GM23338 (cell line): ENCODE data around the gene DUXA. TPM values are rescaled to one million over a fixed set of nuclear protein-coding genes. Genes with fewer than 3 reads are reported as not detected.

Experiments
- ATAC-seq: fragments of 200-7000 bp; cut with Tn5 transposase; 3 replicates; pipeline ENCODE4 v1.9.1; 2020
- DNase-seq: peaks from one replicate; pipeline ENCODE4 v3.0.0-alpha.2; 2015; ENCODE audit warnings: low spot score
- H2AFZ ChIP-seq: fragments of 200-600 bp; sonication (generic); 2 replicates; pipeline ENCODE4 v1.8.0; 2016; ENCODE audit warnings: antibody characterized with exemption, mild to moderate bottlenecking, moderate library complexity
- H3F3A ChIP-seq: fragments of 200-600 bp; sonication (generic); replicated peaks from 2 replicates; pipeline ENCODE4 v1.8.0; 2017; ENCODE audit warnings: antibody characterized with exemption, mixed run types, low read depth
- H3K27ac ChIP-seq: fragments of 200-600 bp; sonication (generic); 2 replicates; pipeline ENCODE4 v1.6.1; 2016; ENCODE audit warnings: low read depth
- H3K27me3 ChIP-seq: fragments of 200-600 bp; sonication (generic); 2 replicates; pipeline ENCODE4 v1.8.0; 2016; ENCODE audit warnings: mild to moderate bottlenecking, mixed run types, moderate library complexity; ENCODE audit not compliant: insufficient read depth
- H3K36me3 ChIP-seq: fragments of 200-600 bp; sonication (generic); 2 replicates; pipeline ENCODE4 v1.8.0; 2016; ENCODE audit warnings: mild to moderate bottlenecking; ENCODE audit not compliant: insufficient read depth
- H3K4me1 ChIP-seq: fragments of 200-600 bp; sonication (generic); 2 replicates; pipeline ENCODE4 v1.8.0; 2016; ENCODE audit warnings: mild to moderate bottlenecking, moderate library complexity; ENCODE audit not compliant: insufficient read depth
- H3K4me2 ChIP-seq: fragments of 200-600 bp; sonication (generic); 2 replicates; pipeline ENCODE4 v1.7.1; 2017; ENCODE audit warnings: mixed run types
- H3K4me3 ChIP-seq: fragments of 200-600 bp; sonication (generic); 2 replicates; pipeline ENCODE4 v1.6.1; 2016; ENCODE audit warnings: mixed run types
- H3K79me2 ChIP-seq: fragments of 200-600 bp; sonication (generic); replicated peaks from 2 replicates; pipeline ENCODE4 v1.8.0; 2017; ENCODE audit warnings: mild to moderate bottlenecking; ENCODE audit not compliant: insufficient read depth
- H3K9me2 ChIP-seq: fragments of 200-600 bp; sonication (generic); 2 replicates; pipeline ENCODE4 v1.8.0; 2017; ENCODE audit not compliant: insufficient read depth
- H4K20me1 ChIP-seq: fragments of 200-600 bp; sonication (generic); replicated peaks from 2 replicates; pipeline ENCODE4 v1.8.0; 2017; ENCODE audit warnings: mild to moderate bottlenecking; ENCODE audit not compliant: insufficient read depth
- H3K27ac Mint-ChIP-seq: 2 replicates; pipeline ENCODE4 v1.8.0; 2020; ENCODE audit warnings: inconsistent platforms, mild to moderate bottlenecking, moderate library complexity, mixed read lengths
- H3K27me3 Mint-ChIP-seq: 3 replicates; pipeline ENCODE4 v1.8.0; 2022; ENCODE audit warnings: low read depth, mild to moderate bottlenecking, moderate library complexity, mixed read lengths, inconsistent platforms; ENCODE audit not compliant: insufficient read depth, poor library complexity
- H3K36me3 Mint-ChIP-seq: 3 replicates; pipeline ENCODE4 v1.8.0; 2021; ENCODE audit warnings: low read depth, mild to moderate bottlenecking, inconsistent platforms, moderate library complexity, mixed read lengths
- H3K4me1 Mint-ChIP-seq: 3 replicates; pipeline ENCODE4 v1.8.0; 2020; ENCODE audit warnings: mild to moderate bottlenecking, inconsistent platforms, mixed read lengths
- H3K4me3 Mint-ChIP-seq: 3 replicates; pipeline ENCODE4 v1.8.0; 2021; ENCODE audit warnings: moderate library complexity, mild to moderate bottlenecking, inconsistent platforms, mixed read lengths
- H3K9me3 Mint-ChIP-seq: 3 replicates; pipeline ENCODE4 v1.8.0; 2020; ENCODE audit warnings: moderate library complexity, mild to moderate bottlenecking, inconsistent platforms, mixed read lengths
- CREB1 ChIP-seq: fragments of 250-450 bp; sonication (Bioruptor Pico); IDR thresholded peaks from 2 replicates; pipeline ENCODE4 v1.5.0; 2020; ENCODE audit warnings: low read depth, mild to moderate bottlenecking, moderate library complexity
- EZH2 ChIP-seq: fragments of 200-600 bp; sonication (generic); IDR thresholded peaks from one replicate; pipeline ENCODE4 v1.8.0; 2017; ENCODE audit warnings: antibody characterized with exemption, mild to moderate bottlenecking, low read depth; ENCODE audit not compliant: unreplicated experiment
- EZH2phosphoT487 ChIP-seq: fragments of 200-600 bp; sonication (generic); IDR thresholded peaks from one replicate; pipeline ENCODE4 v1.8.1; 2018; ENCODE audit warnings: antibody characterized with exemption; ENCODE audit not compliant: unreplicated experiment
- JUNB ChIP-seq: IDR thresholded peaks from one replicate; pipeline ENCODE4 v1.6.1; 2016; ENCODE audit warnings: antibody characterized with exemption; ENCODE audit not compliant: unreplicated experiment
- NANOG ChIP-seq: IDR thresholded peaks from 2 replicates; pipeline ENCODE4 v1.6.1; 2016; ENCODE audit warnings: antibody characterized with exemption, borderline replicate concordance
- POLR2AphosphoS5 ChIP-seq: IDR thresholded peaks from 2 replicates; pipeline ENCODE4 v1.6.1; 2016; ENCODE audit warnings: antibody characterized with exemption, low read depth
- STAT1 ChIP-seq: IDR thresholded peaks from one replicate; pipeline ENCODE4 v1.6.1; 2016; ENCODE audit warnings: antibody characterized with exemption; ENCODE audit not compliant: unreplicated experiment
- ZNF114 ChIP-seq: fragments of 250-450 bp; sonication (Bioruptor Pico); IDR thresholded peaks from 2 replicates; pipeline ENCODE4 v1.5.0; 2020; ENCODE audit warnings: mild to moderate bottlenecking, moderate library complexity
- ZNF331 ChIP-seq: fragments of 250-450 bp; sonication (Bioruptor Pico); IDR thresholded peaks from 2 replicates; pipeline ENCODE4 v1.5.0; 2020; ENCODE audit warnings: low read depth, mild to moderate bottlenecking, moderate library complexity
- polyA plus RNA-seq: library from polyadenylated mRNA; unstranded; fragments of >200 nt; fragmentation: Nextera tagmentation; extraction: Ambion mirVana; gene quantifications from 2 replicates; pipeline ENCODE4 v1.2.1, GENCODE V29; 2016
- total RNA-seq: library from RNA; depleted of rRNA; stranded (reverse); fragments of >200 nt; shearing (Covaris generic); gene quantifications from 2 replicates; pipeline ENCODE4 v1.2.3, GENCODE V29; 2014
- TF ChIP-seq, protein P1 (sequence below), 2 experiments: fragments of 200-600 bp in 1 of 2; sonication (generic) in 1 of 2; conservative IDR thresholded peaks; 2 replicates each; pipeline versions ENCODE4 v1.5.1 to v1.6.1; 2016 to 2017; ENCODE audit warnings: antibody characterized with exemption in 2 of 2, low read depth in 2 of 2, mild to moderate bottlenecking in 2 of 2, moderate library complexity in 1 of 2
- TF ChIP-seq, protein P2 (sequence below): IDR thresholded peaks from one replicate; pipeline ENCODE4 v1.6.1; 2018; ENCODE audit warnings: antibody characterized with exemption; ENCODE audit not compliant: unreplicated experiment
- TF ChIP-seq, protein P3 (sequence below): IDR thresholded peaks from 2 replicates; pipeline ENCODE4 v1.6.1; 2016; ENCODE audit warnings: antibody characterized with exemption
- TF ChIP-seq, protein P4 (sequence below): fragments of 250-450 bp; sonication (Bioruptor Pico); IDR thresholded peaks from 2 replicates; pipeline ENCODE4 v1.5.0; 2020; ENCODE audit warnings: mild to moderate bottlenecking, moderate library complexity

The DUXA gene
- total and polyA plus RNA-seq, 2 experiments from 2014 or later, result not detected

DNA sequence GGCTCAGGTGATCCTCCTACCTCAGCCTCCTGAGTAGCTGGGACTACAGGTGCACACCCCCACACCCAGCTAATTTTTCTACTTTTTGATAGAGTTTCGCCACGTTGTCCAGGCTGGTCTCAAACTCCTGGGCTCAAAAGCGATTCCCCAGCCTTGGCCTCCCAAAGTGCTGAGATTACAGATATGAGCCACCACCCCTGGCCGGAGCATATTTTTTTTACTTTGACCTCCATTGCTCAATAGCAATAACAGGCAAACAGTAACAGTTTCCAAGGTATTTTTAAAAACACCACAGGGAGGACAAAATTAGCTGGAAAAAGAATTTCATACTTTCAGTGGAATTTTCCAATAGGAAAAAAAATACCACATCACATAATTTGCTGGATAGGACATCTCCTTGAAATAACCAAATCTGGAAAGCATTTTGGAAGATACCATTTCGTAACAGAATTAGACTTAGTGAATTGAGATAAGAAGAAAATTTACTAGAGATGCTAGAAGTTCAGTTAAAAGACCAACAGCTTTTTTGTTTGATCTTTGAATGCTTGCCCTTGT lies 5.2 kb downstream of the DUXA start (continued):
- TF ChIP-seq ZNF114 (CRISPR knock-in tag), result no peak
- no peak for TF ChIP-seq CREB1 (CRISPR knock-in tag)
- TF ChIP-seq, protein P1, sequence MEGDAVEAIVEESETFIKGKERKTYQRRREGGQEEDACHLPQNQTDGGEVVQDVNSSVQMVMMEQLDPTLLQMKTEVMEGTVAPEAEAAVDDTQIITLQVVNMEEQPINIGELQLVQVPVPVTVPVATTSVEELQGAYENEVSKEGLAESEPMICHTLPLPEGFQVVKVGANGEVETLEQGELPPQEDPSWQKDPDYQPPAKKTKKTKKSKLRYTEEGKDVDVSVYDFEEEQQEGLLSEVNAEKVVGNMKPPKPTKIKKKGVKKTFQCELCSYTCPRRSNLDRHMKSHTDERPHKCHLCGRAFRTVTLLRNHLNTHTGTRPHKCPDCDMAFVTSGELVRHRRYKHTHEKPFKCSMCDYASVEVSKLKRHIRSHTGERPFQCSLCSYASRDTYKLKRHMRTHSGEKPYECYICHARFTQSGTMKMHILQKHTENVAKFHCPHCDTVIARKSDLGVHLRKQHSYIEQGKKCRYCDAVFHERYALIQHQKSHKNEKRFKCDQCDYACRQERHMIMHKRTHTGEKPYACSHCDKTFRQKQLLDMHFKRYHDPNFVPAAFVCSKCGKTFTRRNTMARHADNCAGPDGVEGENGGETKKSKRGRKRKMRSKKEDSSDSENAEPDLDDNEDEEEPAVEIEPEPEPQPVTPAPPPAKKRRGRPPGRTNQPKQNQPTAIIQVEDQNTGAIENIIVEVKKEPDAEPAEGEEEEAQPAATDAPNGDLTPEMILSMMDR (conservative IDR thresholded peaks at IDR 0.05; ENCODE audit: low read depth in 2 of 2), result no peak
- no peak for TF ChIP-seq ZNF331 (CRISPR knock-in tag)
- no peak for TF ChIP-seq JUNB

DNA sequence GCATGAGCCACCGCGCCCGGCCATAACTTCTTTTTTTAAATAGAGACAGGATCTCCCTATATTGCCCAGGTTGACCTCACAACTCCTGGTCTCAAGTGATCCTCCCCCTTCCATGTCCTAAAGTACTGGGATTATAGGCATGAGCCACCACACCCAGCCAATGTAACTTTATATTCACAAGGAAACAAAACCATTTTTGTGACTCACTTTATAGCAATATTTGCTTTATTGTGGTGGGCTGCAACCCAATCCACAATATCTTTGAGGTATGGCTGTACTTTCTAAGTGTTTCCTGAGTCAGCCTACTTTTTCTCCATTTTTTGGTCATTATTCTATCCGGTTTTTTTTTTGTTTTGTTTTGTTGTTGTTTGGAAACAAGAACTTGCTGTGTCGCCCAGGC lies 14.4 kb downstream of the DUXA start:
- ATAC-seq, result no peak
- H3K4me3 Mint-ChIP-seq, result no peak overlapping the region
- no peak overlapping the region for H3K27ac Mint-ChIP-seq
- peaks cover 80% of the 10 kb centered on the region for H3K9me3 Mint-ChIP-seq
- DNase-seq, result no peak
- no peaks in the 10 kb centered on the region for H3K4me1 Mint-ChIP-seq
- Histone ChIP-seq H3K36me3 (peaks cover 6% of the 10 kb centered on the region; the same call in 1 of the 2 replicates), H4K20me1 (no peaks in the 10 kb centered on the region), H3K4me1 (no peaks in the 10 kb centered on the region), H3K79me2 (no peaks in the 10 kb centered on the region), H3K27me3 (no peaks in the 10 kb centered on the region), H3K9me2 (no peaks in the 10 kb centered on the region), H3F3A (no peaks in the 10 kb centered on the region), H3K4me3 (no peak overlapping the region), H3K27ac (no peak overlapping the region), H3K4me2 (no peak overlapping the region), H2AFZ (no peak overlapping the region)
- peaks cover 20% of the 10 kb centered on the region for H3K36me3 Mint-ChIP-seq
- peaks cover 4% of the 10 kb centered on the region for H3K27me3 Mint-ChIP-seq
- no peak for TF ChIP-seq ZNF331 (CRISPR knock-in tag)
- TF ChIP-seq ZNF114 (CRISPR knock-in tag), result no peak
- TF ChIP-seq, protein P2, sequence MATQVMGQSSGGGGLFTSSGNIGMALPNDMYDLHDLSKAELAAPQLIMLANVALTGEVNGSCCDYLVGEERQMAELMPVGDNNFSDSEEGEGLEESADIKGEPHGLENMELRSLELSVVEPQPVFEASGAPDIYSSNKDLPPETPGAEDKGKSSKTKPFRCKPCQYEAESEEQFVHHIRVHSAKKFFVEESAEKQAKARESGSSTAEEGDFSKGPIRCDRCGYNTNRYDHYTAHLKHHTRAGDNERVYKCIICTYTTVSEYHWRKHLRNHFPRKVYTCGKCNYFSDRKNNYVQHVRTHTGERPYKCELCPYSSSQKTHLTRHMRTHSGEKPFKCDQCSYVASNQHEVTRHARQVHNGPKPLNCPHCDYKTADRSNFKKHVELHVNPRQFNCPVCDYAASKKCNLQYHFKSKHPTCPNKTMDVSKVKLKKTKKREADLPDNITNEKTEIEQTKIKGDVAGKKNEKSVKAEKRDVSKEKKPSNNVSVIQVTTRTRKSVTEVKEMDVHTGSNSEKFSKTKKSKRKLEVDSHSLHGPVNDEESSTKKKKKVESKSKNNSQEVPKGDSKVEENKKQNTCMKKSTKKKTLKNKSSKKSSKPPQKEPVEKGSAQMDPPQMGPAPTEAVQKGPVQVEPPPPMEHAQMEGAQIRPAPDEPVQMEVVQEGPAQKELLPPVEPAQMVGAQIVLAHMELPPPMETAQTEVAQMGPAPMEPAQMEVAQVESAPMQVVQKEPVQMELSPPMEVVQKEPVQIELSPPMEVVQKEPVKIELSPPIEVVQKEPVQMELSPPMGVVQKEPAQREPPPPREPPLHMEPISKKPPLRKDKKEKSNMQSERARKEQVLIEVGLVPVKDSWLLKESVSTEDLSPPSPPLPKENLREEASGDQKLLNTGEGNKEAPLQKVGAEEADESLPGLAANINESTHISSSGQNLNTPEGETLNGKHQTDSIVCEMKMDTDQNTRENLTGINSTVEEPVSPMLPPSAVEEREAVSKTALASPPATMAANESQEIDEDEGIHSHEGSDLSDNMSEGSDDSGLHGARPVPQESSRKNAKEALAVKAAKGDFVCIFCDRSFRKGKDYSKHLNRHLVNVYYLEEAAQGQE, result no peak
- no peak for TF ChIP-seq CREB1 (CRISPR knock-in tag)
- TF ChIP-seq EZH2phosphoT487, result no peak
- TF ChIP-seq STAT1, result no peak
- TF ChIP-seq, protein P3, sequence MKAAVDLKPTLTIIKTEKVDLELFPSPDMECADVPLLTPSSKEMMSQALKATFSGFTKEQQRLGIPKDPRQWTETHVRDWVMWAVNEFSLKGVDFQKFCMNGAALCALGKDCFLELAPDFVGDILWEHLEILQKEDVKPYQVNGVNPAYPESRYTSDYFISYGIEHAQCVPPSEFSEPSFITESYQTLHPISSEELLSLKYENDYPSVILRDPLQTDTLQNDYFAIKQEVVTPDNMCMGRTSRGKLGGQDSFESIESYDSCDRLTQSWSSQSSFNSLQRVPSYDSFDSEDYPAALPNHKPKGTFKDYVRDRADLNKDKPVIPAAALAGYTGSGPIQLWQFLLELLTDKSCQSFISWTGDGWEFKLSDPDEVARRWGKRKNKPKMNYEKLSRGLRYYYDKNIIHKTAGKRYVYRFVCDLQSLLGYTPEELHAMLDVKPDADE, result no peak
- no peak for TF ChIP-seq JUNB
- TF ChIP-seq POLR2AphosphoS5, result no peak
- TF ChIP-seq, protein P4, sequence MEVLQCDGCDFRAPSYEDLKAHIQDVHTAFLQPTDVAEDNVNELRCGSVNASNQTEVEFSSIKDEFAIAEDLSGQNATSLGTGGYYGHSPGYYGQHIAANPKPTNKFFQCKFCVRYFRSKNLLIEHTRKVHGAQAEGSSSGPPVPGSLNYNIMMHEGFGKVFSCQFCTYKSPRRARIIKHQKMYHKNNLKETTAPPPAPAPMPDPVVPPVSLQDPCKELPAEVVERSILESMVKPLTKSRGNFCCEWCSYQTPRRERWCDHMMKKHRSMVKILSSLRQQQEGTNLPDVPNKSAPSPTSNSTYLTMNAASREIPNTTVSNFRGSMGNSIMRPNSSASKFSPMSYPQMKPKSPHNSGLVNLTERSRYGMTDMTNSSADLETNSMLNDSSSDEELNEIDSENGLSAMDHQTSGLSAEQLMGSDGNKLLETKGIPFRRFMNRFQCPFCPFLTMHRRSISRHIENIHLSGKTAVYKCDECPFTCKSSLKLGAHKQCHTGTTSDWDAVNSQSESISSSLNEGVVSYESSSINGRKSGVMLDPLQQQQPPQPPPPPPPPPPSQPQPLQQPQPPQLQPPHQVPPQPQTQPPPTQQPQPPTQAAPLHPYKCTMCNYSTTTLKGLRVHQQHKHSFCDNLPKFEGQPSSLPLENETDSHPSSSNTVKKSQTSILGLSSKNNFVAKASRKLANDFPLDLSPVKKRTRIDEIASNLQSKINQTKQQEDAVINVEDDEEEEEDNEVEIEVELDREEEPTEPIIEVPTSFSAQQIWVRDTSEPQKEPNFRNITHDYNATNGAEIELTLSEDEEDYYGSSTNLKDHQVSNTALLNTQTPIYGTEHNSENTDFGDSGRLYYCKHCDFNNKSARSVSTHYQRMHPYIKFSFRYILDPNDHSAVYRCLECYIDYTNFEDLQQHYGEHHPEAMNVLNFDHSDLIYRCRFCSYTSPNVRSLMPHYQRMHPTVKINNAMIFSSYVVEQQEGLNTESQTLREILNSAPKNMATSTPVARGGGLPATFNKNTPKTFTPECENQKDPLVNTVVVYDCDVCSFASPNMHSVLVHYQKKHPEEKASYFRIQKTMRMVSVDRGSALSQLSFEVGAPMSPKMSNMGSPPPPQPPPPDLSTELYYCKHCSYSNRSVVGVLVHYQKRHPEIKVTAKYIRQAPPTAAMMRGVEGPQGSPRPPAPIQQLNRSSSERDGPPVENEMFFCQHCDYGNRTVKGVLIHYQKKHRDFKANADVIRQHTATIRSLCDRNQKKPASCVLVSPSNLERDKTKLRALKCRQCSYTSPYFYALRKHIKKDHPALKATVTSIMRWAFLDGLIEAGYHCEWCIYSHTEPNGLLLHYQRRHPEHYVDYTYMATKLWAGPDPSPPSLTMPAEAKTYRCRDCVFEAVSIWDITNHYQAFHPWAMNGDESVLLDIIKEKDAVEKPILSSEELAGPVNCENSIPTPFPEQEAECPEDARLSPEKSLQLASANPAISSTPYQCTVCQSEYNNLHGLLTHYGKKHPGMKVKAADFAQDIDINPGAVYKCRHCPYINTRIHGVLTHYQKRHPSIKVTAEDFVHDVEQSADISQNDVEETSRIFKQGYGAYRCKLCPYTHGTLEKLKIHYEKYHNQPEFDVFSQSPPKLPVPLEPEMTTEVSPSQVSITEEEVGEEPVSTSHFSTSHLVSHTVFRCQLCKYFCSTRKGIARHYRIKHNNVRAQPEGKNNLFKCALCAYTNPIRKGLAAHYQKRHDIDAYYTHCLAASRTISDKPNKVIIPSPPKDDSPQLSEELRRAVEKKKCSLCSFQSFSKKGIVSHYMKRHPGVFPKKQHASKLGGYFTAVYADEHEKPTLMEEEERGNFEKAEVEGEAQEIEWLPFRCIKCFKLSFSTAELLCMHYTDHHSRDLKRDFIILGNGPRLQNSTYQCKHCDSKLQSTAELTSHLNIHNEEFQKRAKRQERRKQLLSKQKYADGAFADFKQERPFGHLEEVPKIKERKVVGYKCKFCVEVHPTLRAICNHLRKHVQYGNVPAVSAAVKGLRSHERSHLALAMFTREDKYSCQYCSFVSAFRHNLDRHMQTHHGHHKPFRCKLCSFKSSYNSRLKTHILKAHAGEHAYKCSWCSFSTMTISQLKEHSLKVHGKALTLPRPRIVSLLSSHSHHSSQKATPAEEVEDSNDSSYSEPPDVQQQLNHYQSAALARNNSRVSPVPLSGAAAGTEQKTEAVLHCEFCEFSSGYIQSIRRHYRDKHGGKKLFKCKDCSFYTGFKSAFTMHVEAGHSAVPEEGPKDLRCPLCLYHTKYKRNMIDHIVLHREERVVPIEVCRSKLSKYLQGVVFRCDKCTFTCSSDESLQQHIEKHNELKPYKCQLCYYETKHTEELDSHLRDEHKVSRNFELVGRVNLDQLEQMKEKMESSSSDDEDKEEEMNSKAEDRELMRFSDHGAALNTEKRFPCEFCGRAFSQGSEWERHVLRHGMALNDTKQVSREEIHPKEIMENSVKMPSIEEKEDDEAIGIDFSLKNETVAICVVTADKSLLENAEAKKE (CRISPR knock-in tag), result no peak
- TF ChIP-seq NANOG, result no peak
- no peak for TF ChIP-seq EZH2
